DOHH2 (cell line): ENCODE measurements around the gene YIPF5.

Source experiments
- H3F3A ChIP-seq: fragments of 200-600 bp; sonication (generic), shearing (Covaris generic); 2 replicates; pipeline ENCODE4 v1.6.0; 2016; ENCODE audit warnings: antibody characterized with exemption, mild to moderate bottlenecking; ENCODE audit not compliant: control insufficient read depth, insufficient read depth
- H3K27ac ChIP-seq: fragments of 200-600 bp; sonication (generic); 2 replicates; pipeline ENCODE4 v1.5.1; 2014; ENCODE audit warnings: low read depth, mild to moderate bottlenecking, low read length, moderate library complexity
- H3K27me3 ChIP-seq: fragments of 200-600 bp; sonication (generic); 2 replicates; pipeline ENCODE4 v1.6.1; 2014; ENCODE audit warnings: mild to moderate bottlenecking, low read length, mixed read lengths; ENCODE audit not compliant: control insufficient read depth
- H3K36me3 ChIP-seq: fragments of 200-600 bp; sonication (generic); 2 replicates; pipeline ENCODE4 v1.6.1; 2014; ENCODE audit warnings: mild to moderate bottlenecking, low read length, moderate library complexity, mixed read lengths; ENCODE audit not compliant: control insufficient read depth
- H3K4me1 ChIP-seq: fragments of 200-600 bp; sonication (generic); 2 replicates; pipeline ENCODE4 v1.6.1; 2014; ENCODE audit warnings: mild to moderate bottlenecking, low read length, mixed read lengths; ENCODE audit not compliant: control insufficient read depth
- H3K4me2 ChIP-seq: fragments of 200-600 bp; sonication (generic); 2 replicates; pipeline ENCODE4 v1.6.0; 2014; ENCODE audit warnings: mild to moderate bottlenecking, low read length, moderate library complexity
- H3K4me3 ChIP-seq: fragments of 200-600 bp; sonication (generic); 2 replicates; pipeline ENCODE4 v1.5.1; 2014; ENCODE audit warnings: mild to moderate bottlenecking, low read length, mixed read lengths
- H3K79me2 ChIP-seq: fragments of 200-600 bp; sonication (generic); 2 replicates; pipeline ENCODE4 v1.6.1; 2014; ENCODE audit warnings: mild to moderate bottlenecking, low read length, mixed read lengths; ENCODE audit not compliant: control insufficient read depth
- H3K9me2 ChIP-seq: fragments of 200-600 bp; sonication (generic); replicated peaks from 2 replicates; pipeline ENCODE4 v1.6.1; 2014; ENCODE audit warnings: mild to moderate bottlenecking, low read length, mixed read lengths; ENCODE audit not compliant: control insufficient read depth
- H3K9me3 ChIP-seq: fragments of 200-600 bp; sonication (generic); 2 replicates; pipeline ENCODE4 v1.6.1; 2014; ENCODE audit warnings: antibody characterized with exemption, low read length, mixed read lengths; ENCODE audit not compliant: control insufficient read depth, insufficient read depth
- H4K20me1 ChIP-seq: fragments of 200-600 bp; sonication (generic); 2 replicates; pipeline ENCODE4 v1.6.0; 2014; ENCODE audit warnings: low read depth, mild to moderate bottlenecking, antibody characterized with exemption, low read length, moderate library complexity; ENCODE audit not compliant: control insufficient read depth, insufficient read depth
- EZH2phosphoT487 ChIP-seq: fragments of 200-600 bp; sonication (generic); IDR thresholded peaks from 2 replicates; pipeline ENCODE4 v1.6.1; 2017; ENCODE audit warnings: borderline replicate concordance, mild to moderate bottlenecking, antibody characterized with exemption, low read length, moderate library complexity, mixed read lengths
- TF ChIP-seq, protein P1 (sequence below): fragments of 200-600 bp; sonication (generic); IDR thresholded peaks from one replicate; pipeline ENCODE4 v1.5.1; 2014; ENCODE audit warnings: antibody characterized with exemption, mild to moderate bottlenecking, low read depth, low read length; ENCODE audit not compliant: poor library complexity, severe bottlenecking

YIPF5 gene

DNA sequence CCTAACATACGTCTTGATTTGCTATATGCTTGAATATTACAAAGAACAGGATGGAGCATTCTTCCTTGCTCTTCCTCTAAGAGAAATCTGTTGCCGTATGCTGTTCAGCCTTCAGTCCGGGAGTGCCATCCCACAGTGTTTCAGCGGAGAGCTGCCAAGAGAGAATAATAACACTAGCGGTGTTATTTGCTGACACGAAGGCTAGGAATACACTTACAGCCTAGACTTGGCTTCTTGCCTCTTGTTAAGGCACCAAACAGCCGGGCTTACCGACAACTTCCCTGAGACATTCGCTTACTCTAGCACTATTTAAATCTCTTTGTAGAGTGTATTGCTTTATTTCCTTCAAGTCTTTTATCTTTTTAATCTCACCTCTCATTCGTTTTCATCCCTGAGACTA is 31.6 kb upstream of the YIPF5 start:
- Histone ChIP-seq H3F3A (no peaks in the 10 kb centered on the region), H3K4me2 (no peak overlapping the region), H3K9me2 (no peaks in the 10 kb centered on the region), H4K20me1 (no peaks in the 10 kb centered on the region), H3K79me2 (no peaks in the 10 kb centered on the region), H3K9me3 (no peaks in the 10 kb centered on the region), H3K4me1 (no peaks in the 10 kb centered on the region), H3K36me3 (no peaks in the 10 kb centered on the region), H3K4me3 (no peak overlapping the region), H3K27ac (no peak overlapping the region), H3K27me3 (peaks cover 14% of the 10 kb centered on the region)
- TF ChIP-seq EZH2phosphoT487 = no peak
- TF ChIP-seq, protein P1, sequence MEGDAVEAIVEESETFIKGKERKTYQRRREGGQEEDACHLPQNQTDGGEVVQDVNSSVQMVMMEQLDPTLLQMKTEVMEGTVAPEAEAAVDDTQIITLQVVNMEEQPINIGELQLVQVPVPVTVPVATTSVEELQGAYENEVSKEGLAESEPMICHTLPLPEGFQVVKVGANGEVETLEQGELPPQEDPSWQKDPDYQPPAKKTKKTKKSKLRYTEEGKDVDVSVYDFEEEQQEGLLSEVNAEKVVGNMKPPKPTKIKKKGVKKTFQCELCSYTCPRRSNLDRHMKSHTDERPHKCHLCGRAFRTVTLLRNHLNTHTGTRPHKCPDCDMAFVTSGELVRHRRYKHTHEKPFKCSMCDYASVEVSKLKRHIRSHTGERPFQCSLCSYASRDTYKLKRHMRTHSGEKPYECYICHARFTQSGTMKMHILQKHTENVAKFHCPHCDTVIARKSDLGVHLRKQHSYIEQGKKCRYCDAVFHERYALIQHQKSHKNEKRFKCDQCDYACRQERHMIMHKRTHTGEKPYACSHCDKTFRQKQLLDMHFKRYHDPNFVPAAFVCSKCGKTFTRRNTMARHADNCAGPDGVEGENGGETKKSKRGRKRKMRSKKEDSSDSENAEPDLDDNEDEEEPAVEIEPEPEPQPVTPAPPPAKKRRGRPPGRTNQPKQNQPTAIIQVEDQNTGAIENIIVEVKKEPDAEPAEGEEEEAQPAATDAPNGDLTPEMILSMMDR = no peak

- Histone ChIP-seq H3K9me2 (no peaks in the 10 kb centered on the region), H3K27me3 (peaks cover 14% of the 10 kb centered on the region), H3K36me3 (no peaks in the 10 kb centered on the region), H3K4me1 (no peaks in the 10 kb centered on the region), H4K20me1 (no peaks in the 10 kb centered on the region), H3K9me3 (no peaks in the 10 kb centered on the region), H3K79me2 (no peaks in the 10 kb centered on the region), H3K27ac (no peak overlapping the region), H3K4me2 (no peak overlapping the region), H3F3A (no peaks in the 10 kb centered on the region), H3K4me3 (no peak overlapping the region)
- TF ChIP-seq, protein P1 = no peak
- no peak for TF ChIP-seq EZH2phosphoT487
Observed at GRCh38 chr5:144201588-144201987, 31.1 kb upstream of the YIPF5 start.

- Histone ChIP-seq H4K20me1 (no peaks in the 10 kb centered on the region), H3K79me2 (no peaks in the 10 kb centered on the region), H3K9me3 (no peaks in the 10 kb centered on the region), H3K27me3 (no peaks in the 10 kb centered on the region; the same call in none of the 2 replicates), H3F3A (no peaks in the 10 kb centered on the region), H3K27ac (no peak overlapping the region), H3K36me3 (no peaks in the 10 kb centered on the region), H3K9me2 (no peaks in the 10 kb centered on the region), H3K4me1 (0 out of 2 replicates have a peak, but pooled peaks cover 4% of the 10 kb centered on the region), H3K4me2 (no peak overlapping the region), H3K4me3 (no peak overlapping the region)
- TF ChIP-seq, protein P1 = no peak
- TF ChIP-seq EZH2phosphoT487 = no peak
Observed at GRCh38 chr5:144198386-144198785, 27.9 kb upstream of the YIPF5 start.

DNA sequence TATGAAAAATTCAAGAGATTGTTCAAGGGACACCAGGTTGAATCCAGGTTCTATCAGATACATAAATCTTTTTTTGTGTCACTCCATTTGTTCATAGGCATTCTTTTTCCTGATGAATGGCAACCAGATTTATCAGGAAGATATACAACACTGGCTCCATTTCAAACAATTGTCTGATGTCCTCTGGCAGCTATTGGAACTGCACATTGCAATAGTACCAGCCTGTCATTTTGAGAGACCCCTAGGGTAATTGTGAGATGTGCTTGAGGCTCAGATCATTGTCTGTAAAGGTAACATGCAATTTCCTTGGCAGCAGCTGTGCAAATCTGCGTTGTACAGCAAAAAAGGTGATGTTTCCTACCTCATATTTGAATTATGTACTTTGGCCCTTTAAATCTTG is 26.2 kb upstream of the YIPF5 start:
- H3K4me1 ChIP-seq = peaks cover 11% of the 10 kb centered on the region
- no peak overlapping the region for H3K4me3 ChIP-seq
- no peaks in the 10 kb centered on the region; the same call in none of the 2 replicates for H3K27me3 ChIP-seq
- H3K79me2 ChIP-seq = no peaks in the 10 kb centered on the region
- no peaks in the 10 kb centered on the region for H4K20me1 ChIP-seq
- no peaks in the 10 kb centered on the region for H3K9me2 ChIP-seq
- H3K9me3 ChIP-seq = no peaks in the 10 kb centered on the region
- H3K27ac ChIP-seq = no peak overlapping the region
- no peak overlapping the region for H3K4me2 ChIP-seq
- H3F3A ChIP-seq = no peaks in the 10 kb centered on the region
- no peak for TF ChIP-seq EZH2phosphoT487
- TF ChIP-seq, protein P1 = no peak
- H3K36me3 ChIP-seq = no peaks in the 10 kb centered on the region
